Measurements from ENCODE around the gene PLCB1.

PLCB1 gene

DNA sequence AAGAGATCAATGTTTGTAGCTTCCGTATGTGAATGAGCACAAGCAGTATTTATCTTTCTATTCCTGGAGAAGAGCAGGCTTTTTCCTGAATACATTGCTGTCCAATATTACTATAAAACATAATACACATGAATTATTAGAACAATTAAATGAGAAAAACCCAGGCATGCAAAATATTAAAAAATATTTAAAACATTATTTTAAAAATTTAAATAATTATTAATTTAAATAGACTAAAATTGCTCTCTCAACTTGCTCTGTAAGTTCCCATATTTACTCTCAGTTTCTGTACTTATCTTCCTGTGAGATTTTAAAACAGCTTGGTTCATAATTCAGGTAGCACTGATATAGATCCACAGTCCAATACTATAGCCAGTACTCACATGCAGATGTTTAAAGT, 97.0 kb downstream of the PLCB1 start:
- no peak overlapping the region for H2AFZ ChIP-seq (ENCODE audit: low read depth, low read length)
- no peaks in the 10 kb centered on the region for H3K4me1 ChIP-seq (ENCODE audit: insufficient read depth, low read length)
- peaks cover 2% of the 10 kb centered on the region for H3K9me3 ChIP-seq (ENCODE audit: low read length)
- H3K36me3 ChIP-seq (ENCODE audit: insufficient read depth, low read length): no peaks in the 10 kb centered on the region
- H3K27me3 ChIP-seq (ENCODE audit: insufficient read depth, low read length): no peaks in the 10 kb centered on the region
- no peak overlapping the region for H3K4me3 ChIP-seq (ENCODE audit: low read length)

DNA sequence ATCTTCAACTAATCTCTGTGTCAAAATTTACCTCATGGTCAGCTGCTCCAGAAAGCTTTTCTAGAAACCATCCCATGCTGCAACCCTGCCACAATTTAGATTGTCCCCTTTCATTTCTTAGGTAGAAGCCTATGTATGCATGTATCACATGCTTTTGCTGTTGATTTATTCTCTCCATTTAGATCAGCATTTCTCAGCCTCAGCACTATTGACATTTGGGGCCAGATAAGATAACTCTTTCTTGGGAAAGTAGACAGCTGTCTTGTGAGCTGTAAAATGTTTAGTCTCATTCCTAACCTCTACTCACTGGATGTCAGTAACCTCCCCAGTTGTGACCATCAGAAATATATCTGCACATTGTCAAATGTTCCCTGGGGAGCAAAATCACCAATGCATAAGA, 99.0 kb downstream of the PLCB1 start:
- Histone ChIP-seq H3K4me3 (ENCODE audit: low read length) (no peak overlapping the region), H3K4me1 (ENCODE audit: insufficient read depth, low read length) (peaks cover 2% of the 10 kb centered on the region), H3K9me3 (ENCODE audit: low read length) (peaks cover 2% of the 10 kb centered on the region), H3K36me3 (ENCODE audit: insufficient read depth, low read length) (no peaks in the 10 kb centered on the region), H2AFZ (ENCODE audit: low read depth, low read length) (no peak overlapping the region), H3K27me3 (ENCODE audit: insufficient read depth, low read length) (no peaks in the 10 kb centered on the region)

DNA sequence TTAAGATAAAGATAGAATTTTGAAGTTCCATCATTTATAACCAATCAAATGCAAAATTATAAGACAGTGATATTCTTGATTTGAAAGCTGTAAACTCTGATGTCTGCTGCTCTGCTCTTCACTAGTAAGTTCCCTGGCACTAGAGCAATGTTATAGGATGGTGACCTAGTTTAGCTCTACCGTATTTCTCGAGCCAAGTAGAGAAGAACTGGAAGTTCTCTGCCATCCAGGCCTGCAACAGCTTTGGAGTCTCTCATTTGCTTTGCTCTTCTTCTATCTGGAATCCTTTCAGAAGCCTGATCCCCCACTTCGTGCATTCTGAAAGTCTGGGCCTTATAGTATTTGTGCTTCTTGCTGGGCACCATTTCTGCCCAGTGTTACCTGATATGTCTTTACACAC, 100.3 kb downstream of the PLCB1 start:
- Histone ChIP-seq H2AFZ (ENCODE audit: low read depth, low read length) (no peak overlapping the region), H3K4me3 (ENCODE audit: low read length) (no peak overlapping the region)

DNA sequence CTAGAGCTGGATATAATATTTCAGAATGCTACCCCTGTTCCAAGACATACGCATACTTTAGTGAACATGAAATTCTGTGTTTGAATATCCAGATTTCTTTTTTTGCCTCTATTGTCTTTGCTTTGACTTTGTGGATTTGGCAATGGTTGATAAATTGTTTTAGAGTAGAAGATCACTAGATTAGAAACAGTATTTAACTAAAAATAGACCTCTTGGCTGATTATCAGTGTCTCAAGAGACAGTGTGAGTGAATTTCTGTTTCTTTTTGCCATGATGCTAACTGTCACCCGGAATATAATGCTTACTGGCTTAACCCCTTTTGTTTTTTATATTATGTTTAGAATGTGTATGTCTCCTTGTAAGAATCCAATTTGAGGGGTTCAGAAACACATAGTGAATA, 102.5 kb downstream of the PLCB1 start:
- no peak overlapping the region for H3K4me3 ChIP-seq (ENCODE audit: low read length)
- peaks cover 2% of the 10 kb centered on the region for H3K4me1 ChIP-seq (ENCODE audit: insufficient read depth, low read length)
- peaks cover 2% of the 10 kb centered on the region for H3K9me3 ChIP-seq (ENCODE audit: low read length)
- H2AFZ ChIP-seq (ENCODE audit: low read depth, low read length): no peak overlapping the region
- H3K36me3 ChIP-seq (ENCODE audit: insufficient read depth, low read length): no peaks in the 10 kb centered on the region
- H3K27me3 ChIP-seq (ENCODE audit: insufficient read depth, low read length): no peaks in the 10 kb centered on the region

More for the DNA sequence above, 100.3 kb downstream of the PLCB1 start:
- H3K36me3 ChIP-seq (ENCODE audit: insufficient read depth, low read length): no peaks in the 10 kb centered on the region
- no peaks in the 10 kb centered on the region for H3K27me3 ChIP-seq (ENCODE audit: insufficient read depth, low read length)
- H3K4me1 ChIP-seq (ENCODE audit: insufficient read depth, low read length): peaks cover 2% of the 10 kb centered on the region
- H3K9me3 ChIP-seq (ENCODE audit: low read length): peaks cover 2% of the 10 kb centered on the region

DNA sequence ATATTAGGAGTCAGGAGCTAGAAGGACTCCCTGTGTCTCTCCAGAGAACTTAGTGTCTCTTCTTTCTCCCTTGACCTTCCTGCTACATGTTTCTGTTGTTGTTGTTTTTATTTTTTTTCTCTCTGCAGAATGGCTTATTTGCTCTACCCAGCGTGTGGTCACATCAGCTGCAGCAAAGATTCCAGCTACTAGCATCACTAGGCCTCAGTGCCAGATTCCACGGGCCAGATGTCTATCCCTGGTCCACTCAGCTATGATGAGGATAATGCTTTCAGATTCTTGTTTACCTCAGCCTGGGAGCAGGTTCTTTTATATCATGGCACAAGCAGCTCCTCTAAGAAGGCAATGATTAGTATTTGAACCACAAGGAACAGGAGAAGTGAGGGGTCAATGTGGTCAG, 110.0 kb downstream of the PLCB1 start:
- no peak overlapping the region for H3K4me3 ChIP-seq (ENCODE audit: low read length)
- H3K4me1 ChIP-seq (ENCODE audit: insufficient read depth, low read length): no peaks in the 10 kb centered on the region
- no peaks in the 10 kb centered on the region for H3K27me3 ChIP-seq (ENCODE audit: insufficient read depth, low read length)
- no peak overlapping the region for H2AFZ ChIP-seq (ENCODE audit: low read depth, low read length)
- H3K9me3 ChIP-seq (ENCODE audit: low read length): no peaks in the 10 kb centered on the region
- H3K36me3 ChIP-seq (ENCODE audit: insufficient read depth, low read length): no peaks in the 10 kb centered on the region

DNA sequence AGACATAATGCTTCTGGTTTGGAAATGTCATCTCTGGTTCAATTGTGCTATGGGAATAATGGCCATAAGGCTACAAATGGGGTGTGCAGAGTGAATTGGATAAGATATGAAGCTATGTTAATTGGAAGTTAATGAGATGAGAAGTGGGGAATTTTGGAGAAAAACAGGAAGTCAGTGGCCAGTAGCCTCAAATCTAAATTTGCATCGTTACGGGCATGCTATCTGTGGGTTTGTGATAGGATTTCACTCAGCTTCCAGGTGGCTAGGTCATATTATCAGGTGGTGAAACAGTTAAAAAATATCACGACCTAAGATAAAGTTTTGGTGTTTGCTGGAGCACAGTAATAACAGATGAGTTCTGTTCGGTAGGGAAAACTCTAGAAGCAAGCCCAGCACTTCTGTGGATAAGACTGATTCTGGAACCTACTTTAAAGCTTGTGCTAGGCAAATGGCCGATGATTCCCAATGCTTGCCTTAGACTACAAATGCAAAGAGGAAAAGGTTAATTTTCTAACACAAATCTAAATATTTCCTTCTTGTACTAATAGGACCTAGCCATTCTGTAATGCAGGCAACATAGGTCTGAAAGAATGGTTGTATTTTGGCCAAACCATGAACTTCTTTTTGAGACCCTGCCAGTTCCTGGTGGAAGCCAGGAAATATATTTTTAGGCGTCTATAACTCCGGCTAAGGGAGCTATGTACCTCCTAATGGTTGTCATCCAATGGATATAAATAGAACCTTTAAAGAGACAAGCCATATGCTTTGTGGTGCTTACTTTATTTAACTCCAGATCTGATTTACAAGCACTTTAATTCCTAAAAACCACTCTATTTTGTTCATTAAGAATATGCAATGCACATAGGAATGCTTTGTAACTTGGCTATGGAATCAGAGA, 111.0 kb downstream of the PLCB1 start:
- no peaks in the 10 kb centered on the region for H3K36me3 ChIP-seq (ENCODE audit: insufficient read depth, low read length)
- H3K4me1 ChIP-seq (ENCODE audit: insufficient read depth, low read length): no peaks in the 10 kb centered on the region

DNA sequence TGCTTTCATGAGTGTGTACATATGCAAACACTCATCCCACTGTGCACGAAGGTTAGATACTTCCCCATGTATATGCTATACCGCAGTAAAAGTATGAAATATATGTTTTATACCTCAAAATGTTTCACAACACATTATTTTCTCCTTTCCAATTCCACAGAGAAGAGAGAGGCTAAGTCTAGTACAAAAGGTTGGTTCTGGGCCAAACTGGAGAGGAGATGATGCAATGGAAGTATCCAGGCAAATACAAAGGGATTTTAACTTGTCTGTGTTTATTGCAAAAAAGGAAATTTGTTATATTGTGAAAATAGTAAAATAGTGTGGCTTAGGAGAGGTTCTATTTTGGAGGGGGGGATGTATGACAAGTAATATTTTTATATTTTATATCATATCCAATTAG, 112.6 kb downstream of the PLCB1 start:
- Histone ChIP-seq H3K36me3 (ENCODE audit: insufficient read depth, low read length) (no peaks in the 10 kb centered on the region), H3K9me3 (ENCODE audit: low read length) (no peaks in the 10 kb centered on the region), H2AFZ (ENCODE audit: low read depth, low read length) (no peak overlapping the region), H3K4me1 (ENCODE audit: insufficient read depth, low read length) (peaks cover 4% of the 10 kb centered on the region), H3K27me3 (ENCODE audit: insufficient read depth, low read length) (no peaks in the 10 kb centered on the region), H3K4me3 (ENCODE audit: low read length) (no peak overlapping the region)

More for the DNA sequence above, 111.0 kb downstream of the PLCB1 start:
- Histone ChIP-seq H3K4me3 (ENCODE audit: low read length) (no peak overlapping the region), H3K27me3 (ENCODE audit: insufficient read depth, low read length) (no peaks in the 10 kb centered on the region), H3K9me3 (ENCODE audit: low read length) (no peaks in the 10 kb centered on the region), H2AFZ (ENCODE audit: low read depth, low read length) (no peak overlapping the region)

DNA sequence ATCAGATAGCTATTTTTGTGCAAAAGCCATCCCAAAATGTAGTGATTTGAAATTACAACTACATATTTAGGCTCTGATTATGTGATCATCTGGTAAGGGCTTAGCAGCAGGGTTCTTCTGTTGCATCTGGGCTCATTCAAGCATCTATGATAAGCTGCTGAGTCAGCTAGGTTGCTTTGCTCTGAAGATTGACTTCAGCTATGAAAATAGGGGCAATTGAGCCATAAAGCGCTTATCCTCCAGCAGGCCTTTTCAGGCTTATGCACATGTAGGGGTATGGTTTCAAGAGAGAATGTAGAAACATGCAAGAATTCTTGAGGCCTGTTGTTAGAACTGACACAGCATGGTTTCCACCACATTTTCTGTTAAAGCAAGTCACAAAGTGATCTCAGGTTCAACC, 114.1 kb downstream of the PLCB1 start:
- H3K27me3 ChIP-seq (ENCODE audit: insufficient read depth, low read length): no peaks in the 10 kb centered on the region
- no peaks in the 10 kb centered on the region for H3K9me3 ChIP-seq (ENCODE audit: low read length)
- H3K36me3 ChIP-seq (ENCODE audit: insufficient read depth, low read length): no peaks in the 10 kb centered on the region
- H3K4me3 ChIP-seq (ENCODE audit: low read length): no peak overlapping the region
- peaks cover 12% of the 10 kb centered on the region for H3K4me1 ChIP-seq (ENCODE audit: insufficient read depth, low read length)
- H2AFZ ChIP-seq (ENCODE audit: low read depth, low read length): no peak overlapping the region

DNA sequence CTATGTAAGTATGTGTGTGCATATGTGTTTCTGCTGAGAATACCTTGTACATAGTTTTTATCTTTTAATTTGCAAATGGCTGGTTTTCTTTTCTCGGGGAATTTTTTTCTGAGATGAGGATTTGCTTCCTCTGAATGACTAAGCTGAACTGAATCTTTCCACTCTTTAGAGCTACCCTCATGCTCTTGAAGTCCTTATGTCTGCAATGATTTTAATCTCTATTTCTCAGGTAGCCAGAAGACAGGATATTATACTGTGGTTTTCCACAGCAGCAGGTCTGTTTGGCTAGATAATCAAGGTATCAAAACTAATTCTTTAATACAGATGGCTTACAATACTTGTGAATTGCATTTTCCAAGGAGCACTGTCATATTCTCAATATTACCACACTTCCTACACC, 114.7 kb downstream of the PLCB1 start:
- Histone ChIP-seq H3K9me3 (ENCODE audit: low read length) (no peaks in the 10 kb centered on the region), H2AFZ (ENCODE audit: low read depth, low read length) (no peak overlapping the region), H3K27me3 (ENCODE audit: insufficient read depth, low read length) (no peaks in the 10 kb centered on the region), H3K4me3 (ENCODE audit: low read length) (no peak overlapping the region), H3K4me1 (ENCODE audit: insufficient read depth, low read length) (peaks cover 12% of the 10 kb centered on the region), H3K36me3 (ENCODE audit: insufficient read depth, low read length) (no peaks in the 10 kb centered on the region)

DNA sequence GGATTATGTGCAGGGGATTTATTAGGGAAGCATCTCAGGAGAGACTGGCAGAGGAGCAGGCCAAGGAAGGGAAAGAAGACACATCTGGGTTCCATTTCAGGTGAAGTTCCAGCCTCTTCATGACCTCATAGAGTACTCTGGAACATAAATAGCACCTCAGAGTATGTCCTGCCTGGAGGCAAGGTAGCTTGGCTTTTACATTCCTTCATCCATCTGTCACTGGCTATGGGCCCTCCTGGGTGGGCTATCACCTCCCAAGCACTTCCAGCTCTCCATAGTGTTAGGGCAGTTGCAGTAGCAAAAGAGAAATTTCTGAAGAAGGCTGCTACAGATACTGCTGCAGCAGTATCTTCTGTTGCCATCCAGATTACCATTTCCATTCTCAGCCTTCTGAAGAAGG, 116.0 kb downstream of the PLCB1 start:
- H3K36me3 ChIP-seq (ENCODE audit: insufficient read depth, low read length): no peaks in the 10 kb centered on the region
- H3K4me3 ChIP-seq (ENCODE audit: low read length): no peak overlapping the region
- no peaks in the 10 kb centered on the region for H3K27me3 ChIP-seq (ENCODE audit: insufficient read depth, low read length)
- H3K9me3 ChIP-seq (ENCODE audit: low read length): no peaks in the 10 kb centered on the region
- H2AFZ ChIP-seq (ENCODE audit: low read depth, low read length): no peak overlapping the region
- H3K4me1 ChIP-seq (ENCODE audit: insufficient read depth, low read length): peaks cover 15% of the 10 kb centered on the region

DNA sequence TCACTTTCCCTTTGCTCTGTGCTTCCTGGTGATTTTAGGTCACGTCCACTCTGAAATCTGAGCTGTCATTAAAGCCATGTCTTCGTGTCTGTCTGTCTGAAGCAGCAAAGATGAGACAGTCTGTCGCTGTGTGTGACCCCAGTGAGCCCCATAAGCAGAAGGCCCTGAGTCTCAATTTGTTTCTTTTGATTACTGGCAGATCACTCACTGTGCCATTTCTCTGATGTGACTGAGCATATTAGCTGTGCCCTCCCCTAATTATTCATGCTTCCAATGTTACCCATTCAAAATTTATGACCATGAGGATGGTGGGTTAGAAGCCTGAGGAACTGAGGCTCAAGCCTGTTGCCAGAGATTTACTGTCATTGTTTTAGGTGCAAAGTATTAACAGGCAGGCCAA, 117.6 kb downstream of the PLCB1 start:
- H3K4me3 ChIP-seq (ENCODE audit: low read length): no peak overlapping the region
- no peaks in the 10 kb centered on the region for H3K36me3 ChIP-seq (ENCODE audit: insufficient read depth, low read length)
- H3K9me3 ChIP-seq (ENCODE audit: low read length): no peaks in the 10 kb centered on the region
- H2AFZ ChIP-seq (ENCODE audit: low read depth, low read length): no peak overlapping the region
- H3K27me3 ChIP-seq (ENCODE audit: insufficient read depth, low read length): no peaks in the 10 kb centered on the region
- peaks cover 15% of the 10 kb centered on the region for H3K4me1 ChIP-seq (ENCODE audit: insufficient read depth, low read length)

DNA sequence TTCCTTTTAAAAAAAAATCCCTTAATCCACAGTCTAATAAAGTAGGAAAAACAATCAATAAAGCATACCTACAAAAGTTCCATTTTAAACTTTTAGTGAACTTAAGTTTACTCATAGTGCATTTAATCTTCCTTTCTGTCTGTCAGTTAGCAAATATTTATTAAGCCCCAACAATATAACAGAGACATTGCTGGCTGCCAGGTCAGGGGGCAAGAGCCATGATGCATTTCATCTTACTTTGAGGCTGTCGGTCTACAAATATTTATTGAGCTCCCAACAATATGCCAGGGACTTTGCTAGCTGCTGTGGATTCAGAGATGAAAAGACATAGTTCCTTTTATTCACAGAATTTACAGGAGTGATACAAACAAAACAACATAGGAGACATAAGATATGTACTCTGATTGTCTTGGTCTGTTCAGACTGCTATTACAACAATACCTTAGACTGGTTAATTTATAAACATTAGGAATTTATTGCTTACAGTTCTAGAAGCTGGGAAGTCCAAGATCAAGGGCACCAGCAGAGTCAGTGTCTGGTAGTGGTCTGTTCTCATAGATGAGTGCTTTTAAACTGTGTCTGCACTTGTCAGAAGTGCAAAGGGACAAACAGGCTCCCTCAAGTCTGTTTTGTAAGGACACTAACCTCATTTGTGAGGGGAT, 118.6 kb downstream of the PLCB1 start:
- H3K9me3 ChIP-seq (ENCODE audit: low read length): no peaks in the 10 kb centered on the region

DNA sequence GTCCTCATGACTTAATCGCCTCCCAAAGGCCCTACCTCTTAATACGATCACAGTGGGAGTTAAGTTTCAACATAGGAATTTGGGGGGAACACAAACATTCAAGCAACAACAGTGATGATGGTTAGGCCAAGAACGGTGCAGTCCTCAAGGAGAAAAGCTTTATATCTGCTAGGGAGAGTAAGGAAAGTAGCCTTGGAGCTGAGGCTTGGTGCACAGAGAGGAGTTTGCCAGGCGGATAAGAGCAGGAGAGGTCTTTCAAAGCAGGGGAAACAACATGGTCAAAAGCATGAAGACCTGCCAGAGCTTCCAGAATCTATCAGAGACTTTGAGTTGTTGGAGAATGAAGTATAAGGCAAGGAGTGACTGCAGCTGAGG, 119.1 kb downstream of the PLCB1 start:
- no peak overlapping the region for H3K4me3 ChIP-seq (ENCODE audit: low read length)
- H3K9me3 ChIP-seq (ENCODE audit: low read length): no peaks in the 10 kb centered on the region
- no peak overlapping the region for H2AFZ ChIP-seq (ENCODE audit: low read depth, low read length)
- no peaks in the 10 kb centered on the region for H3K36me3 ChIP-seq (ENCODE audit: insufficient read depth, low read length)
- peaks cover 15% of the 10 kb centered on the region for H3K4me1 ChIP-seq (ENCODE audit: insufficient read depth, low read length)
- H3K27me3 ChIP-seq (ENCODE audit: insufficient read depth, low read length): no peaks in the 10 kb centered on the region

More for the DNA sequence above, 118.6 kb downstream of the PLCB1 start:
- H3K36me3 ChIP-seq (ENCODE audit: insufficient read depth, low read length): no peaks in the 10 kb centered on the region
- no peaks in the 10 kb centered on the region for H3K27me3 ChIP-seq (ENCODE audit: insufficient read depth, low read length)
- no peak overlapping the region for H2AFZ ChIP-seq (ENCODE audit: low read depth, low read length)
- no peak overlapping the region for H3K4me3 ChIP-seq (ENCODE audit: low read length)
- H3K4me1 ChIP-seq (ENCODE audit: insufficient read depth, low read length): peaks cover 15% of the 10 kb centered on the region

Measured in neuron (in vitro differentiated cells).